HG02678 (cell line): Measurements from ENCODE around the gene ADAMTS17.

Source experiments
- ATAC-seq: cut with Tn5 transposase; IDR thresholded peaks from one replicate; pipeline ENCODE4 v1.9.1; 2021; ENCODE audit warnings: mild to moderate bottlenecking, moderate library complexity; ENCODE audit not compliant: unreplicated experiment

Gene ADAMTS17

DNA sequence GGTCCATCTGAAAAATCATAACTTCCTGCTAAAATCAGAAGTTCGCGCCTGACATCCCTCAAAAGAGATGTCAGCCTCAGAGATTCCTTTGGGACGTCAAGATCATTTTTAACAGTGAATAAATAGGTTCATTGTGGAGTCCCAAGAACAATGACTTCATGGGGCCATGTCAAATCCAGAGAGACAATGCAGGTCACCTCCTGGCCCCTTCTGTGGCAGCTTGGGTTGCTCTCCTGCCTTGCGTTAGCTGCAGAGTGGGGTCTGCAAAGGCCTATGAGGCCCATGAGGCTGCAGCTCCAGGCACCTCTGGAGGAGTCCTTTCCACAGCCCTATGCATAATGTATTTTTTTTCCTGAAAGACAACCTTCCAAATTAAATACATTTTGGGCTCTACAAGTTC, 282.3 kb downstream of the ADAMTS17 start:
- ATAC-seq: no peak

DNA sequence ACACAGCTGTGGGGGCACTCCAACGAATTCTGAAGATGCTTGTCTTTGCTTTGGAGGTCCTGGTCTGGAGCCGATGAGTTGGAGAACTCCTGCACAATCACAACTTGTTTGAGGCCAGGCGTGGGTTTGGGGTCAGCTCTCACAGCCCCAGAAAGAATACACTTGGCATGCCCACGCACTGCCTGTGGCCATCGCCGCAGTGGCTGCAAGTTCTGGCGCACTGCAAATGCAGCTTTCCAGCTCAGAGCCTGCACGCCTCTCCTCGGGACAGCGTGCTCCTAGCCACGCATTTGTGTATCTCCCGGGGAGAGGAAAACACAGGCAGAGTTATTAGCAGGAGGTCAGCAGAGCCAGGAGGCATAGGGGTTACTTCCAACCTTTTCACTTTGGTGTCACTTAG, 282.7 kb downstream of the ADAMTS17 start:
- ATAC-seq: no peak

DNA sequence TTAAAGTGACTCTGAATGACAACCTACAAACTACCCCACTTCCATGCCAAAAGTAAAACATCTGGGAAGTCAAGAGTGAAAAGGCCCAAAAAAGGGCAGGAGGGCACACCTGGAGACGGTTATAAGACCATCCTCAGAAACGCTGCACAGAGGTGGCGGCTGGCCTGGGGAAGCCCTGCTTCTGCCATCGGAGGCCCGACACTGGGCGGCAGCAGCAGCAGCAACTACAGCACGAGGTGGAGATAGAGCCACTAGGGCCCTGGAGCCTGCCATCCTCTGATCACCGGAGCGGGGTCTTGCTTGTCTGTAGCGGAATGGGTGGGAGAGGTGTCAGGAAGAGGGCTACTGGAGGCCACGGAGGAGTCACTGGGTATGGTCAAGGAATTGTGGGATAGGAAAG, 283.3 kb downstream of the ADAMTS17 start:
- ATAC-seq: no peak

DNA sequence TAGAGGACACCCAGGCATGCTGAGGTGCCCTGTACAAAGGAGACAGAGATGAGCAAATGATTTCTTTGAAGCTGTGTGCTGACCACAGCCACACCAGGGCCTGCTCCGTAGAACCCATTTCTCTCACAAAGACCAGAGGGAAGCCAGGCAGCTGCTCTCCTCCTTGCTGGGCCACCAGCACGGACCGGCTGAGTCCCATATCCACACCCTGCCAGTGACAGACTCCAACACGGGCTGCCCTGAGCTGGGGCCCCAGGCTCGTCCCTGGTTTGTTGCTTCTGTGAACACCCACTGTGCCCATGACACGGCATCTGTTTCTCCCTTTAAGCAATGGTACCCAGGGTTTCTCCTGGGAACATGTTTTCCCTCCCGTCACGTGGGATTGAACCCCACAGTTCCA, 284.5 kb downstream of the ADAMTS17 start:
- no peak for ATAC-seq

DNA sequence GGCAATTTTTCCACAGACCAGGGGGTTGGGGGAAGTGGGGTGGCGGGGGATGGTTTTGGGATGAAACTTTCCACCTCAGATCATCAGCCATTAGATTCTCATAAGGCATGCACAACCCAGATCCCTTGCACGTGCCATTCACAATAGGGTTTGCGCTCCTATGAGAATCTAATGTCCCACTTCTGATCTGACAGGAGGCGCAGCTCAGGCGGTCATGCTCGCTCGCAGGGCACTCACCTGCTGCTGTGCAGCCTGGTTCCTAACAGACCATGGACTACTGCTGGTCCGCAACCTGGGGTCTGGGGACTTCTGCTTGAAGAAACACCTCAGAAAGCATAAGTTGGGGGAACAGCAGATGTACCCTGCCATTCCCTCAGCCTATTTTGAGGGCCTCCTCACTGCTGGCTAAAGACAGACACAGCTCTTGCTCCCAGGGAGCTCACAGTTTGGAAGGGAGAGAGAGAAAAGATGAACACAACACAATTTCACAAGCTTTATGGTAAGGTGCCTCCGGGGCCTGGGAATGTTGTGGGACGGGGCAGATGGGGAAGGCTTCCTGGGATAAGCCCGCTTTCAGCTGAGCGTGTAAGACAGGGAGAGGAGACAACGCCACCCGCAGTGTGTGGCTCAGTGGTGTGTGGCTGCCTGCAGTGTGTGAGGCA, 285.2 kb downstream of the ADAMTS17 start:
- ATAC-seq: no peak

DNA sequence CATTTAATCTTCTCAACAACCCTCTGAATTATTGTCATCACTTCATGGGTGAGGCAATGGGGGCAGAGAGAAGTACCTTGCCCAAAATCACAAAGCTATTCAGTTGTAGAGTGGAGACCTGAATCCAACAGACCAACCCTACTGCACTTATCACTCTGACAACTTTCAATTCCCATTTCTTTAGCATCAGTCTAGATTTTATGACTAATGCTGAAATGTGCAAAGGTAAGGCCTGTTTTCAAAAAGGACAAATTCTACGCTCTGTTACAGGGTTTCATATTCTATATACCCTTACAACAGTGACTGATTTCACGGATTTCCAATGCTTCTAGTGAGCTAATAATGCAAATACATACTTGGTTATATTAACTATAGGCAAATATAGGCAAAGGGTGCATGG, 286.0 kb downstream of the ADAMTS17 start:
- no peak for ATAC-seq

DNA sequence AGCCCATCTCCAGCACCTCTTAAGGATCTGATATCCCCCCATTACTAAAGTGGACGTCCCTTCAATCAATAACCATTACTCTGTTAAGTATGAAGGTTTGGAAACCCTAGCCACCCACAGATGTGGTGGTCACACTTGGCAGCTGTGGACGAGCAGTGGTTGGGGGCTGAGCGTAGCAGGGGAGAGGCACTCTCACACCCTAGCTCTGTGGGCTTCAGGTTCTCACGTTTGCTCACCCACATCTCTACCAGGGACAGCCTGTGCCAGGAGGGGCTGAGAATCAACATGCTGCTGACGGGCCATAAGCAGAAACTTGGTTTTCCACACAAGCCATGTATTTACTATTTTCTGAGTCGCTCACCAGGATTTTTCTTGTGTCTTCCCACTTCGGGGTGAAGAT, 287.2 kb downstream of the ADAMTS17 start:
- no peak for ATAC-seq

DNA sequence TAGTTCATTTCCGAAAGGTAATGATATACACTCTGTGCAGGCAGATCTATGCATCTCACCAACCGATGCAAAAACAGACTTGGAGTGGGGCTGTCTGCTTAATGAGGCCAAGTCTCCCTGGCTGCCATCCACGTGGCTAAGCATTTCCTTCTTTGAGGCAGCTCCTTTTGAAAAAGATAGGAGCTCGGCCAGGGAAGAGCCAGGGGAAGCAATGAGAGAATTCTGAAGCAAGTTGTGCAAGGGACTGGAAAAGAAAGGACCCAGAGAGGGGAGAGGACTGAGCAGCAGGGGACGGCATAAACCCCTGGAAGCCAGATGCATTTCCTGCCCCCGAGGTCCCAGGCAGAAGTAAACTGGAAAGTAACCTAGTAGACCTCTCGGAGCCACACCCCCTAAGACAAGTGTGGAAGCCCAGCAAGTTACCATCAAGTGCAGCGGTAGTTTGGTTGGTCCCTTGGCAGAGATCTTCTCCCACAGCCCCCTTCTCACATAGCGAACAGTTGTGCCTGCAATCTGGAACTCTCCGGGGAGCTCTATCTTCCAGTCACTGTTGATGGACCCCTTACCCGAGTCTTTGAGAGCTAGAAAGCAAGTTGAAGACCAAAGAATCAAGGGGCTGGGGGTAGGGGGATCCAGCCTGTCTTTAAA, 288.2 kb downstream of the ADAMTS17 start:
- no peak for ATAC-seq

DNA sequence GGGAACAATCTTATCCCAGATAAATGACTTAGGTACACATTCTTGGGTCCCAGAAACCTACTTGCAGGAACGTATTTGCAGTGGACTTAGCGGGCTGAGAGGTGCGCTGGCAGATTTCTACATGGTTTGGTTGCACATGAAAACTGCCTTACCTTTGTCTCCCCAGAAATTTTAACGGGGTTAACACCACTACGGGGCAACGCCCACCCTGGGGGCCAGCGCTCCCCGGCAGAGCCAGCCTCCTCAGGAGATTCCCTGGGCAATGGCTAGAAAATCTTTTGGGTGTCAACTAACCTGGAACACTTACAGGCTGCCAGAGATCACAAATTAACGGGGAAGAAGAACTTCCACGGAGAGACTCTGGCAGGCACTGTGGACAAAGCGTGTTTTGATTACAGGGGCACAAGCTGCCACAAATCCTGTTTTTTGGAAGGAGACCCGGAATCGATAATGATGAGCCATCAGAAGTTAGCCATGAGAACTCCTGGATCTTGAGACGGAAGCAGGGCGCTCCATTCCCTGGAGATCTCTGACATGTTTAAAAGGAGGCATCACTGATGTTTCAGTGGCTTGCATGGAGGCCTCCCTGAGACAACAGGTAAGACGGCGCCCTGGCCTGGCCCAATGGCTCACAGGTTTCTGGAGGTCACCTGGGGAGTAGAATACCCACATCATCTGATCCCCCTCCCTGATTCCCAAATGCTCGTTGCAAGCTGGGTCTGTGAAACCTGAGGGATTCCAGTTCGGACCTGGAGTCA, 288.9 kb downstream of the ADAMTS17 start:
- ATAC-seq: no peak

DNA sequence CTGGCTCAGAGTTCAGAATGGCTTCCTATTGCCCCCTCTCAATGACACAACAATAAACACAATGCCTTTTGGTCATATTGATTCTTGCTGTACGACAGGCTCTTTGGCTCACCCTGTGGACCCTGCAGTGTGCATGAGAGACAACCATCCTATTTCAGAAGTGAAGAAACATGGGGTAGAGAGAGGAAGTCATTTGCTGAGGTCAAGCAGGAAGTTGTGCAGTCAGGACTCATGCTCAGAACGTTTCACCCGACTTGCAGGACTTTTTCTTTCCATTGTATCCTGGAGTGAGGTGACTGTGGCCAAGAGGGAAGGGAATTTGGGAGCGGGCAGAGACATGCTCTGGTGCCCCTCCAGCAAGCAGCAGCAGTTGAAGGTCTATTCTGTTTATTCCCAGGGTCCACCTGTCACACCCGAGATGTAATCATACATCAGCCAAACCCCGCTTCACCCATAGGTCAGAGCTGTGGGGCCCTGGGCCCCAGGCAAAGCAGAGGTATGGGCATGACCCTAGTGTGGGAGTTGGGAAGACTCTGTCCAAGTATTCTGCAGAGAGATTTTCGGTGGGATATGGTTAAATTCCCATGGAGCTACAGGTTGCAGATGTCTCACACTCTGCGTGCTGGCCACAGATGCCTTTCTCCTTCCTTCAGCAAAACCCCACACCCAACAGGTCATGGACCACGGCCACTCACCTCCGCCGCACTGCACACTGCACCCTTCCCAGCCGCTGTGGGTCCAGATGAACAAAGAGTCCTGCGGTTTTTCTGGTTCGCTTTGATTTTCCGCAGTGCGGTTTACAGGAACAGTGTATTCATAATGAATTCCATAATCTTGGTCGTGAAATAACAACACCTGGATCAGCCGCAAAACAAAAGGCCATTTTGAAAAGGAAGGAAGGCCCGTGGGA, 290.6 kb downstream of the ADAMTS17 start:
- no peak for ATAC-seq

DNA sequence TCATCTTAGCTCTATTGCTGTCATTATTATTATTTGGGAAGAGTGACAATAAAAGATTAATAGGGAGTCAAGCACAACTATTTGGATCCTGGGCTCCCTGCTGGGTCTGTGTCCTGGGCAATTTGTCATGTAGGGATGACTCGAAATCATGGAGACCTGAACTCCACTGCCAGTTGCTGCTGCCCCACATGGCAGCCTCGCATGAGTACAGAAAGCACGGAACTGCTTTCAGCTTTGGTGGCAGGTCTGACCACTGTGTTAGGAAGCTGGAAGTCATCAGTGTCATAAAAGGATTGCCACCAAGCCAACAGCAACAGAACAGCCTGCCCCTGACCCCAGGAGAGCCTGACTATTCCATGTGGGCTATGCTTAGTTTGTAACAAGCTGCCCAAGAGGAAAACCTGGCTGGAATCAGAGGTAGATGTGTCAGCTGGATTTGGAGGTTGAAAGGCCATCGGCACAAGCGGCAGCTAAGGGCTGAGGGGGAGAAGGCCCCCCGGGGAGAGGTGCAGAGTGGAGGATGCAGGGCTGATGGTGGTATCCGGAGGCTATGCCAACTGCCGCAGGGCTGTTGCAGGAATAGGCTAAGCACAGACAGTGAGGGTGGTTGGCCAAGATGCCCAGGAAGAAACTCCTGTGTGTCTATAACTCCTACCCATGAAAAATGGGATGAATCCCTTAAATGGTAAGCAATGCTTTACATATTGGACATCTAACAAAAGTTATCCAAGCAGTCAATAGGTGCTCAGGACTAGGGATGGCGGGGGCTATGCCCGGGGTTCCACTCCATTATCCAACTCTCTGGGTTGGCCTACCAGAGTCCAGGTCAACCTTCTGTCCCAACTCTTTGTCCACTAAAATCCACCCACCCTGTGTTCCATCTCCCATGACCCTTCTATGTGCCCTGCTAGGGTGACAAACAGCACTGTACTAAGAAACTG, 291.6 kb downstream of the ADAMTS17 start:
- ATAC-seq: no peak

DNA sequence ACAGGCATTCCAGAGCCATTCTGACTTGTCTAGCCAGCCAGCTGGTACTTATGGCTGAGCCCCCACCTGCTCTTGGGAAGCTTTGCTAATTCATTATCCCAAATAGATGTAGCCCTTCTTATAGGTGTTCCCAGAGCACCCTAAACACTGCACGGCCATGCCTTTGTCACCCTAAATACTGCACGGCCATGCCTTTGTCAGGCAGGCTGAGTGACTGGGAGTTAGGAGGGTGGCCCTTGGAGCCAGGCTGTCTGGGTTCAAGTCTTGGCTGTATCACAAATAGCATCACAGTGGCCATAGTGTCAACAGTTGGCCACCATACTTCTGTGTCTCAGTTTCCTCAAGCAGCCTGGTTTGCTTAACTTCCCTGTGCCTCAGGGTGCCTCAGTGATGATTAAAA, 292.3 kb downstream of the ADAMTS17 start:
- ATAC-seq: no peak

DNA sequence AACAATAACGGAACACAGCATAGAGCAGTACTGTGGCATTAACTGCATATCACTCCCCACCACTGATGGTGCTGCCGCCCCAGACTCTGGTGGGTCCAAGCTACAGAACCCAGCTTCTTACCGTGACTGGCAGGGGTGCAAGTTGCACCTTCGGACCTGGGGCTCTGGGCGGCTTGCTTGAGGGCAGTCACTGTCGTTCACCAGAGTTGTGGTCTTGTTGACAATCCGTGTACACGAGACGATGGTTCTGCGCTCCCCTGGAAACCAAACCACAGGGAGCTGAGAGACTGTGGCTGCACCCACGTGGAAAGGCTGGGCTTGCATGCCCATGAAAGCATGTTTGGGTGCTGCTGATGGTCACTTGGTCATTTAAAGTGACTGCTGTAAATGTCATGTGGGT, 293.0 kb downstream of the ADAMTS17 start:
- no peak for ATAC-seq

DNA sequence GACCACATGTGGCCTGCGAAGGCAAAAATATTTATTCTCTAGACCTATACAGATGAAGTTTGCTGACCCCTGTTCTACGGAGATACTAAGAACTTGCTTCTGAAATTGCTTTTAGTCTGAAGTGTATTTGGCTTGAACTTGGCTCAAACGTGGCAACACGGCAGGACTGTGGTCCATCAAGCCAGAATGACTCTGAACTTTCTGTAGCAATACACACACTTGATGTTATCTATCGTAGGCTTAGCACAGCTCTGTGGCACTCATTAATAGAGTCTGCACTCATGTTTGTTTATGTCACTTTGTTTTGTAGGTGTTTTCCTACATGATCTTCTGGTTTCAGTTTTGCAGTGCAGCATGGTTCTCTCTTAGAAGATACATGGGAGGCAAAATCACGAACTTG, 298.1 kb downstream of the ADAMTS17 start:
- no peak for ATAC-seq

DNA sequence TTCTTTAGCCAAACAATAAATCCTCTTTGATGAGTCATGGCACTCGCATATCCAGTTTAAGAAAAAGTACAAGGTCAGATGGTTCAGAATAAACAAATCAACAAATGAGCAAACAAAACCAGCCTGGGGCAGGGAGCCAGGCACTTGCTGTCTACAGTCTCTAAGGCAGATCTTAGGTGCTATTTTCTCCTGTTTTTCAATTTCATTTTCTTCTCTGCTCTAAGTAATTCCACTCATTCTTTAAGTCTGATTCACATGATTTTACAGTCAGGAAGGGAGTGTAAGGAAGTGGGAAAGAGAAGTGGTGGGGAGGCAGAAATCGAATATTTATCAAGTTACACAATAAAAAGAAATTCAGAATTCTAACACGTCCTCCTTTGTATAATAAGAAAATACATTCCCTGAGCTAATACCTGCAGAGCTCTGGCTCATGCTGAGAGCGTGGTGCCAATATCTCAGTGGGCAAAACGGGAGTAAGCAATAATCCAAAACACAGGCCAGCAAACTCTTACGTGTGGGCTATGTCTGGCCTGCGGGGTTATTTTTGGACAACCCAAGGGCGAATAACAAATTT, 298.6 kb downstream of the ADAMTS17 start:
- no peak for ATAC-seq

DNA sequence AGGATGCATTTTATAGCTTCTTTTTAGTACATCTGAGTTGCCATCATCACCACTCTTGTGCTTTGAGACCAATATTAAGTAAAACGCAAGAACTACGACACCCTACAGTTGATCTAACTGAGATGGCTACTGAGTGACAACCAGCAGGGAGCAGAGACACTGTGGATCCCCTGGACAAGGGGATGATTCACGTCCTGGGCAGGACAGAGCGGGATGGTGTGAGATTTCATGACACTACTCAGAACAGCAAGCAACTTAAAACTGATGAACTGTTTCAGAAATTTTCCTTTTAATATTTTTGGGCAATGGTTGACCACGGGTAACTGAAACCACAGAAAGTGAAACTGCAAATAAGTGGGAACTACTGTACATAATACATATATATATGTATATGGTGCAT, 299.2 kb downstream of the ADAMTS17 start:
- ATAC-seq: no peak

DNA sequence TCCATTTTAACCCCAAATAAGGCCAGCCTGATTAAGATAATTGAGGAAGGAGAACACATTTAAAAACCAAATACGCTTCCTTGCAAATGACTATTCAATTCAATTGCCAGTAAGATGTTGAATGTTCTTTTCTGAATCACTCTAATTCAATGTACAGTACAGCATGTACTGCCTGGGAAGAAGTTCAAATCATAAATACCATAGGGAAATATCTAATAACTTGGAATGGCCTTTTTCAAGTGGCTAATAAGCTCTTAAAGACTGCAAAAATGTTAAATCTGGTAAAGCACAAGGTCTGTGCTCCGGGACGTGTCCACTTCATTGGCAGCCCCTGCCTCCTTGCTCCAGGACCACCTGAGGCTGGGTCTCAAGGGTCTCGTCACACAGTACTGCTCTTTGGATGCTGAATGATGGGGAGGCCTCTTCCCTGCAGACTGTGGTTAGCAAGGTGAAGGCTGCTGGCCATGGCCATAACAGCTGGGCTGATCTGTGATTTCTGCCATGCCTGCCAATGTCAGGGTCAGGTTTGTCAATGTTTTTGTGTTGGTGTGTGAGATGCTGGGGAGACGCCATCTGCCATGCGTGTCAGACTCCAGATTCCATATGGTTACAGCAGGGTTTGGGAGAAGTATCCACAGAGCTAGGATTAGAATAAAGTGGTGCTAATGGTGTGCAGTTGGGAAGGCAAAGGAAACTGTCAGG, 300.5 kb downstream of the ADAMTS17 start:
- no peak for ATAC-seq

DNA sequence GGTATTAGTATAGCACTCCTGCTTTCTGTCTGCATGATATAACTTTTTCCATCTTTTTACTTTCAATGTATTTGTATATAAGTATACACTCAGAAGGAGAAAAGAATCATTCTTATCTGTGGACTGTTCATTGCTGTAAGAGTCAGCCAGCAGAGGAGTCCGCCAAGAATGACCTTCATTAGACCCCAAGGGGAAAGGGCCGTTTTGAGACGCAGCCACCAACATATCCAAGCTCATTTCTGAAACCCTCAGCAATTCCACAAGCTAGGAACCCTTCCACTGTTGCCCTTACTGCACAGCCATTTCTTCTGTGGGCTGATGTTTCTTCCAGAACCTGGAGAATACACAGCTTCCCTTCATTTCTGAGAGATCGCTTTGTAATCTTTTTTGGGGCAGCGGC, 301.8 kb downstream of the ADAMTS17 start:
- no peak for ATAC-seq

DNA sequence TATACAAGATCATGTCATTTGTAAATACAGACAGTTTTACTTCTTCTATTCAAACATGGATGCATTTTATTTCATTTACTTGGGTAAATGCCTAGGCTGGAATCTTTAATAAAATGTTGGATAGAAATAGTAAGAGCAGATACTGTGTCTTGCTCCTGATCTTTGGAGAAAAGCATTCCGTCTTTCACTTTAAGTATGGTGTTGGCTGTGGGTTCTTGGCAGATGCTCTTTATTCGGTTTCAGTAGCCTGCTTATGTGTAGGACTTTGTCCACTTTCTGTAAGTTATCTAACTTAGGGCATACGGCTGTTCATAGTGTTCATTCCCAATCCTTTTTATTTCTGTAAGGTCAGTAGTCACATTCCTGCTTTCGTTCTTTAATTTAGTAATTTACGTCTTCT, 303.0 kb downstream of the ADAMTS17 start:
- no peak for ATAC-seq
